Activated T-helper 2 cell treated with anti-CD3 and anti-CD28 coated beads, Interferon-gamma antibody, Interleukin-2, Interleukin-4, amounts not matched to agents 10 μg/mL and 5 μg/mL and 100 μg/mL, durations not matched to agents 14 hours and 24 hours and 36 hours (primary cell): ENCODE results near the gene BTN1A1. TPM values are rescaled to one million over a fixed set of nuclear protein-coding genes. Genes with fewer than 3 reads are reported as not detected.
"Not testable (repeated sequence)": the region's sequence is repeated elsewhere in the genome, so short reads cannot be mapped to it uniquely, and the experiment has no call there.

Experiments used
- DNase-seq: peaks from one replicate; pipeline ENCODE4 v3.0.0; 2021; ENCODE audit warnings: low spot score
- H3K27ac Mint-ChIP-seq: one replicate; pipeline ENCODE4 v1.8.0; 2021; ENCODE audit warnings: mixed read lengths
- H3K27me3 Mint-ChIP-seq: one replicate; pipeline ENCODE4 v1.8.0; 2021; ENCODE audit warnings: low read depth, mixed read lengths
- H3K36me3 Mint-ChIP-seq: one replicate; pipeline ENCODE4 v1.8.0; 2021; ENCODE audit warnings: low read depth, mixed read lengths
- H3K4me1 Mint-ChIP-seq: one replicate; pipeline ENCODE4 v1.8.0; 2021; ENCODE audit warnings: low read depth, mixed read lengths
- H3K4me3 Mint-ChIP-seq: one replicate; pipeline ENCODE4 v1.8.0; 2021; ENCODE audit warnings: low read depth, mild to moderate bottlenecking, moderate library complexity, mixed read lengths
- H3K9me3 Mint-ChIP-seq: one replicate; pipeline ENCODE4 v1.8.0; 2021; ENCODE audit warnings: mixed read lengths
- intact Hi-C: fragments of 100-400 bp; cut with micrococcal nuclease; formaldehyde crosslinking; loops from one replicate; pipeline ENCODE4 v1.15.1; 2023
- total RNA-seq: library from RNA; stranded (reverse); gene quantifications from 2 replicates; pipeline ENCODE4 v1.2.3, GENCODE V29; 2022

Gene BTN1A1
- total RNA-seq, 1 donor from 2014 or later: not detected

DNA sequence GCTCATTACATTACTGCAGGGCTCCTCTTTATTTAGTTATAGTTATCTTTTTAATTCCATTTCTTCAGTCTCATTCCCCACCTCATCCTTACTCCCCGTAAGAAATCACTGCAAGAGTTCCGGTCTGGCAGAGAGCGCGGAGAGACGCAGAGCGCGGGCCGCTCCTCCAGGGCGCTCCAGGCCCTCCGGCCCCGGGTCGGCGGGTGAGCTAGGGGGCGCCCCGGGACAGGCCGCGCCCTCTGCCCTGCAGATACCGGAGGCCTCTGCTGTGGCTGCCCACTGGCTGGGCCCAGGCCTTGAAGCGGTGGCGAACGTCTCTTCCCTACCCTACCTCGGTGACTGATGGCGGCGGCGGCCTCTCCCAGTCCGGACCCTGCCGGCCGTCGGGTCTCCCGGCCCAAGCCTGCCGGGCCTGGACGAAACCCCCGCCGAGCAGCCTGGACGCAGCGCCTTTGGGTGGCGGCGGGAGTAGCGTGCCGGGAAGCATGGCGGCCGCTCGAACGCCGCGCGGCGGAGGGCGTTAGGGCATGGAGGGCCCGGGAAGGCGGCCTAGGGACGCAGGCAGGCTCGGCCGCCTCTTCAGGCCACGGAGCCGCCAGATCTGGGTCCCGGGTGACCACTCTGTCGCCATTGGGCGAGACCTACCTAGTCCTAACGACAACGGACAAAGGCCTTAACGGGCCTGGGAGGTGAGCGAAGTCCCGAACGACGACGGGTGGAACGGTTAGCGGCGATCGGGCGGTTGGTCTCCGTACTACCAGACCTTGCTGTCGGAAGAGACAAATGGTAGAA lies 21.7 kb downstream of the BTN1A1 start:
- Mint-ChIP-seq H3K27ac (peak overlapping the region; percentile 89), H3K4me1 (peaks cover 39% of the 10 kb centered on the region)
- intact Hi-C loops: loop anchor here (1.0 to 5.0 kb wide), 5 partner anchors 11 to 47 kb away; no protein-coding TSS in a partner anchor

DNA sequence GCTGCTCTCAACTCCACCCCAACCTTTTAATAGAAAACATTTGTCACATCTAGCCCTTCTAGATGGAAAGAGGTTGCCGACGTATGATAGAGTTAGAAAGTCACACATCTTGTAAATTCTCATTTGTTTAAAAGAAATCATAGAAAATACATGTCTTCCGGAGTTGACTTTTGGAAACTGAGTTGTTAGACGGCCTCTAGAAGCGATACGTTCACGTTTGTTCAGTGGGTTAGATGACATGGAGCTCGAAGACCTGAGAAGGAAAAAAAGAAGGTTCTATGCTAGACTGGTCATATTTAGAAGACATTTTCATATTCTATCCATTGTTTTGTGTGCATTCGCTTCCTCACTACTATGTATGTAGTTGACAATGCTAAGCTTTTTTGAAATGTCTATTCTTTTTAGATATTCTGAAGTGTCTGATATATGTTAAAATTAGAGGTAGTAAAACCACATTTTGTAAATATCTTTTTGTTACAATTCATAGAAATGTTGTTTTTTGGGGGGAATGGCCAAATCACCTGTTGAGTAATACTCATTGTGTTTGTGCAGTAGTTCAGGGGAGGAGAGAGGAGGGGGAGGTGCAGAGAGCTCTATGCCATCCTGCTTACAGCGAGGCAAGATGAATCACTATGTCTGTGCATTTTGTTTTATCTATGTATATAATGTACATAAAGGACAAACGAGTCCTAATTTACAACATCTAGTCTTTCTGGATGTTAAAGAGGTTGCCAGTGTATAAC lies 22.6 kb downstream of the BTN1A1 start:
- H3K27ac Mint-ChIP-seq: peak overlapping the region; percentile 89

More for the DNA sequence above, 21.7 kb downstream of the BTN1A1 start:
- H3K36me3 Mint-ChIP-seq: peaks cover 4% of the 10 kb centered on the region
- H3K27me3 Mint-ChIP-seq: peaks cover 2% of the 10 kb centered on the region
- no peaks in the 10 kb centered on the region for H3K9me3 Mint-ChIP-seq
- peak; percentile 66 for DNase-seq
- H3K4me3 Mint-ChIP-seq: peak overlapping the region; percentile 82

DNA sequence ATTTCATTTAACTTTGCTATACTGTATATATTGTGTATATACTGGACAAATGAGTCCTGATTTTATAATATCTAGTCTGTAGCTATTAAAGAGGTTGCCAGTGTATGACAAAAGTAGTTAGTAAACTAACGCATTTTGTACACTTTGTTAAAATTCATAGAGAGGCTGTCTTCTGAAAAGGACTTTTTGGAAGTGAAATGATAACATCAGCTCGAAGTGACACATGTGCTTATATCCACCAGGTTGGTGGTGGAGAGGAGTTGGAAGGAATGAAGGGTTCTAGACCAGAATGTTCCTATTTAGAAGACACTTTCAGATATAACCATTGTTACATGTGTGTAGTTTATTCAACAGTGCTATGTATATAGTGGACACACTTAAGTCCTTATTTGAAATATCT lies 24.2 kb downstream of the BTN1A1 start:
- H3K4me3 Mint-ChIP-seq, H3K9me3 Mint-ChIP-seq, H3K36me3 Mint-ChIP-seq, H3K27ac Mint-ChIP-seq, DNase-seq, H3K27me3 Mint-ChIP-seq: not testable (repeated sequence)
- peaks cover 36% of the 10 kb centered on the region for H3K4me1 Mint-ChIP-seq
- intact Hi-C loops: loop anchor here (5.0 kb wide), 1 partner anchor 43 kb away; no protein-coding TSS in a partner anchor

More for the DNA sequence above, 22.6 kb downstream of the BTN1A1 start:
- H3K27me3 Mint-ChIP-seq, H3K9me3 Mint-ChIP-seq, H3K36me3 Mint-ChIP-seq, DNase-seq: not testable (repeated sequence)
- Mint-ChIP-seq H3K4me3 (peak overlapping the region; percentile 82), H3K4me1 (peaks cover 36% of the 10 kb centered on the region)
- intact Hi-C loops: loop anchor here (5.0 kb wide), 1 partner anchor 45 kb away; no protein-coding TSS in a partner anchor

DNA sequence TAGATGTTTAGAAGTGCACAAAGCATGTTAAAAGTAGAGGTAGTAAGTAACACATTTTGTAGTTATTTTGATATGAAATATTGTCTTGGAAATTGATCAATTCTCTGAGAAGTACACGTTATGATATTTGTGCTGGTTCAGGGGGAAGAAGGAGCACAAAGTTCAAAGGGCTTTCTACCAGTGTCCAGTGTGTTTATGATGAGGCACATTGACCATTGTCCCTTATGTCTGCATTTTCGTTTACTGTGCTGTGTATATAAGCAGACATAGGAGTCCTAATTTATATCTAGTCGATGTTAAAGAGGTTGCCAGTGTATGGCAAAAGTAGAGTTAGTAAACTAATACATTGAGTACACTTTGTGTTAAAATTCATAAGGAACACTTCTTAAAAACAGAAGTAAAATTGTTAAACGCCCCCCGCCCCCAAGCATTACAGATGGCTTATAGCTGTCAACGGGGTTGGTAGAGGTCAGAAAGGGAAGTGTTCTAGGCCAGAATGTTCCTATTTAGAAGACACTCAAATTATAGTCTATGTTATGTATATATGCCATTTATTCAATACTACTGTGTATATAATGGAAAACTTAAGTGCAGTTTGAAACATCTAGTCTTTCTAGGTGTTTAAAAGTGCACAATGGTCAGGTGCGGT lies 24.7 kb downstream of the BTN1A1 start:
- H3K27me3 Mint-ChIP-seq: peaks cover 2% of the 10 kb centered on the region
- no peak overlapping the region for H3K4me3 Mint-ChIP-seq
- intact Hi-C loops: loop anchor here (5.0 kb wide), 1 partner anchor 42 kb away; no protein-coding TSS in a partner anchor

DNA sequence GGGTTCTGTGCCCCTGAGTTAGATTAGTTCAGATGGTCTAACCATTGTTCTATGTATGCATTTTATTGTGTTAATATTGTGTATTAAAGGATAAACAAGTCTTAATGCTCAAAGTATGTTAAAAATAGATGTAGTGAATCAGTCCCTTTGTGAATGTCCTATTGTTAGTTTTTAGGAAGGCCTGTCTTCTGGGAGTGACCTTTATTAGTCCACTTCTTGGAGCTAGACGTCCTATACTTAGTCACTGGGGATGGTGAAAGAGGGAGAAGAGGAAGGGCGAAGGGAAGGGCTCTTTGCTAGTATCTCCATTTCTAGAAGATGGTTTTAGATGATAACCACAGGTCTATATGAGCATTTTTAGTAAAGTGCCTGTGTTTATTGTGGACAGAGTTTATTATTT lies 25.7 kb downstream of the BTN1A1 start:
- peaks cover 27% of the 10 kb centered on the region for H3K4me1 Mint-ChIP-seq
- DNase-seq: no peak
- H3K27me3 Mint-ChIP-seq: peaks cover 2% of the 10 kb centered on the region
- peaks cover 4% of the 10 kb centered on the region for H3K36me3 Mint-ChIP-seq
- H3K27ac Mint-ChIP-seq: no peak overlapping the region
- no peak overlapping the region for H3K4me3 Mint-ChIP-seq
- no peaks in the 10 kb centered on the region for H3K9me3 Mint-ChIP-seq
- intact Hi-C loops: no loop called here

More for the DNA sequence above, 24.7 kb downstream of the BTN1A1 start:
- peaks cover 4% of the 10 kb centered on the region for H3K36me3 Mint-ChIP-seq
- H3K27ac Mint-ChIP-seq: no peak overlapping the region
- H3K4me1 Mint-ChIP-seq: peaks cover 34% of the 10 kb centered on the region
- no peak for DNase-seq
- H3K9me3 Mint-ChIP-seq: no peaks in the 10 kb centered on the region

DNA sequence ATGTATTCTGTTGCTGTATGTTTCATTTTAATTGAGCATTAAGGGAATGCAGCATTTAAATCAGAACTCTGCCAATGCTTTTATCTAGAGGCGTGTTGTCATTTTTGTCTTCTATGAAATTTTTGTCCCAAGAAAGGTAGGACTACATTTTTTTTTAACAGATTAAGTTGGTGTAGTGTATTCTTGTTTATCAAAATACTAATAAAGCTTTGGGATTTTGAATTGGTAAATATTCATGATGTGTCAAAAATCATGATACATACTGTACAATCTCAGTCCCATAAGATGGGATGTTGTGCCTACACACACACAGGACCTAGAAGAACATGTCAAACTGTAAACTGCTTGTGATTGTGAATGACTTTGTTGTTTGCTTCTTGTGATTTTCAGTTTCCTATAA lies 26.8 kb downstream of the BTN1A1 start:
- intact Hi-C loops: no loop called here
- Mint-ChIP-seq H3K27ac (no peak overlapping the region), H3K27me3 (peaks cover 2% of the 10 kb centered on the region), H3K9me3 (no peaks in the 10 kb centered on the region), H3K4me1 (peaks cover 28% of the 10 kb centered on the region), H3K4me3 (no peak overlapping the region), H3K36me3 (peaks cover 4% of the 10 kb centered on the region)
- DNase-seq: no peak

DNA sequence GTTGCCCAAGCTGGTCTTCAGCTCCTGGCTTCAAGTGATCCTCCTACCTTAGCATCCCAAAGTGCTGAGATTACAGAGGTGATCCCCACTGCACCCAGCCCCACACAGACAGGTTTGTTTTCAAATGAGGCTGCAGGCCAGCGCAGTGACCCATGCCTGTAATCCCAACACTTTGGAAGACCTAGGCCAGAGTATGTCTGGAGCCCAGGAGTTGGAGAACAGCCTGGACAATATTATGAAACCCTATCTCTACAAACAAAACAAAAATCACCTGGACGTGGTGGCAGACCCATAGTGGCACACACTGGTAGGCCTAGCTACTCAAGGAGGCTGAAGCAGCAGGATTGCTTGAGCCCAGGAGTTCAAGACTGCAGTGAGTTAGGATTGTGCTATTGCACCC lies 30.1 kb downstream of the BTN1A1 start:
- no peak overlapping the region for H3K4me3 Mint-ChIP-seq
- H3K9me3 Mint-ChIP-seq: no peaks in the 10 kb centered on the region
- H3K36me3 Mint-ChIP-seq: no peaks in the 10 kb centered on the region
- H3K4me1 Mint-ChIP-seq: peaks cover 25% of the 10 kb centered on the region
- intact Hi-C loops: loop anchor here (5.0 to 10.0 kb wide), 2 partner anchors 73 to 945 kb away; partner anchors contain the start of genes BTN2A1 and ZNF184
- DNase-seq: no peak
- H3K27me3 Mint-ChIP-seq: peaks cover 2% of the 10 kb centered on the region
- H3K27ac Mint-ChIP-seq: no peak overlapping the region

DNA sequence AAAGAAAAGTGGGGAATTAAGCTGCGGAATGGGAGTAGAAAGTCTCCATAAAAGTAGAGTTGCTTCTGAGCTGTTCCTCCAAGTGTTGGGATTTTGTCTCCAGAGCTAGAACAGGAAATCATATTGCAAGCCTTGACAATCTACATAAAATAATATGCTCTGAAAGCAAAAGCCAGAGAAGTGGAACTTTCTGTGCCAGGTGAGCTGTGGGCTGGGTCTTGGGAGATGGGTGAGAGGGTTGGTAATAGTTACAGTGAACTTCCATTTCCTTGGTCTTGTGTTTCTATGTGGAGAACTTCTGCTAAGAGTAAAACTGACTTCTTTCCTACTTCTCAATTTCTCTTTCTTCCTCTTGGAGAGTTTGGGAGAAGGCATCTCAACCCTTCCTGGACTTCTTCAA lies 31.8 kb downstream of the BTN1A1 start:
- Mint-ChIP-seq H3K36me3 (no peaks in the 10 kb centered on the region), H3K4me1 (peaks cover 32% of the 10 kb centered on the region), H3K4me3 (peak overlapping the region; percentile 55), H3K27me3 (no peaks in the 10 kb centered on the region), H3K27ac (peak overlapping the region; percentile 94), H3K9me3 (no peaks in the 10 kb centered on the region)
- intact Hi-C loops: loop anchor here (1.0 to 10.0 kb wide), 4 partner anchors 11 to 943 kb away; partner anchors contain the start of genes BTN2A1 and ZNF184
- no peak for DNase-seq

DNA sequence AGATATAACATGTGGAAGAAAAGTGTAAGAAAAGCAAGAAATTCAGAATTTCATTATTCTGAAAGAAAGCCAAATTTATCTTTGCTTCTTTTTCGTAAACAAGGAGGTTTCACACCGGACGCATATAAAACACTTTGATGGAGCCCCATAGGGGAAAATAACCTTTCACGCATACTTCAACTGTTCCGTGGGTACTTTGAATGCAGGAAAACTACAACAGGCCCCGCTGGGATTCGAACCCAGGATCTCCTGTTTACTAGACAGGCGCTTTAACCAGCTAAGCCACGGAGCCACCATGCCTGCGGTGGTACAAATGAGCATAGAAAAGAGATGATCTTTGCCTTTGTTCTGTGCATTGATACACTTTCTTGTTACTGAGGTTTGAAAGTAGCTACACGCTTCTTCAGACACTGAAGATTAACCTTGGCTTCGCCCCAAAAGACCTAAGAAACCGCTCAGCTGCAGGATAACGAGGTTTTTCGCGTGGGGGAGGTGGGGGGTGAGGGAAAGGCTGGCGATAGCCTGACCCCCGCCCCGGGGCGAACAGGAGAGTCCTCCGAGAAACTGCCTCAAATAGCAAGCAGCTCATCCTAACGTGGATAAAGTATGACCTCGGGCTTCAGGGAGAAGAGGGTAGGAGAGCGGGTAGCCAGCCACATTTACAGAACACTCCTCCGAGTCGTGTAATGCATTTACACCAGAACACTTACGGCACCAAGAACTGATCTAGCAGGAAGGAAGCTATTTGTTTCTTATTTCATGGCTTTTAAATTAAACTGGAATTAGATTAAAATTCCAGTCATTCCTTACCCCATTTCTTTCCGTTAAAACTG lies 32.8 kb downstream of the BTN1A1 start:
- H3K36me3 Mint-ChIP-seq: no peaks in the 10 kb centered on the region
- DNase-seq: peak; percentile 86
- peak overlapping the region; percentile 95 for H3K4me3 Mint-ChIP-seq
- intact Hi-C loops: loop anchor here (1.0 to 10.0 kb wide), 4 partner anchors 12 to 942 kb away; partner anchors contain the start of genes BTN2A1 and ZNF184
- no peaks in the 10 kb centered on the region for H3K27me3 Mint-ChIP-seq
- H3K9me3 Mint-ChIP-seq: no peaks in the 10 kb centered on the region
- peak overlapping the region; percentile 94 for H3K27ac Mint-ChIP-seq
- H3K4me1 Mint-ChIP-seq: peaks cover 35% of the 10 kb centered on the region

DNA sequence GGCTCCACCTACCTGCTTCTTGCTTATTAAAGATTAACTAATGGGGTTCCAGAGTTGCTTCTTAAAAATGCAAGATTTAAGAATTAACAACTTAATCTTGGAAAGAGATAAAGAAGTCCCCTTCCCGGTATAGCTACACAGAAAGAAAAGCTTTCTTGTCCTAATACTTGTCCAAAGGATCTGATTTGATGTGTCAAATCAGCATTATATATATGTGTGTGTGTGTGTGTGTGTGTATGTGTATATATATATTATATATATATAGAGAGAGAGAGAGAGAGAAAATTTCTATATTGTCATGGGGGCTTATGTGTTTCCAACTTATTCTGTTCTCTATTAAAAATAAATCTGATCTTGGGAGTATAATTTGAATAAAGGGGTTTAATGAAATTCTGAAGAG lies 33.4 kb downstream of the BTN1A1 start:
- no peaks in the 10 kb centered on the region for H3K27me3 Mint-ChIP-seq

DNA sequence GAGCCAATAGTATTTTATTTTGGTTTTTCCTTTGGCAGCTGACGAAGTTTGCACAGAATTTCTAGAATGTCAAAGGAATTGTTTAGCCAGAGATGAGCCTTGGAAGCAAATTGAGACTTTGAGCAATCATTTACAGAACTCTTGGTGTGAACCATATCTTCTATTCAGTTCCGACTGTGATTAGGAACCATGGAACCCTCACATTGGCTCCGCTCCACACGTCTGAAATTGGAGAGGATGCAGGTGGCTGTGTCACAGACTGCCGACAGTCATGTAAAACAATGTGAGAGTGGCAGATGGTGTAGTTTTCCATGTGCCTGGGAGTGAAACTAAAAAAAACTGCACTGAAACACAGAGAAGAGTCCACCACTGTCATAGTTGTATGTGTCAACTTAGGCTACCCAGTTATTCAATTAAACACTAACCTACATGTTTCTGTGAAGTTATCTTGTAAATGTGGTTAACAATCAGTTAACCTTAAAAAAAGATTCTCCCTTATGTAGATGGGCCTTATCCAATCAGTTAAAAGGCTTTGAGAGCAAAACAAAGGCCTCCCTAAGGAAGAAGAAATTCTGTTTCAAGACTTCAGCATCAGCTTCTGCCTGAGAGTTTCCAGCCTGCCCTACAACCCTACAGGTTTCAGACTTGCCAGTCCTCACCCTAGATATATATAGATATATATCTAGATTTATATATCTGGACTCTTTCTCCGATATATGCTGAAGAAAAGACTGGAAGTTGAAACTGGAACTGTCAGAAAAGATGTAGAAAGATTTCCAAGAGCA lies 34.8 kb downstream of the BTN1A1 start:
- H3K27ac Mint-ChIP-seq: no peak overlapping the region
- H3K9me3 Mint-ChIP-seq: no peaks in the 10 kb centered on the region
- peaks cover 9% of the 10 kb centered on the region for H3K36me3 Mint-ChIP-seq
- no peak for DNase-seq
- intact Hi-C loops: loop anchor here (5.0 to 10.0 kb wide), 4 partner anchors 78 to 940 kb away; partner anchors contain the start of genes BTN2A1, BTN3A1 and ZNF184
- H3K27me3 Mint-ChIP-seq: no peaks in the 10 kb centered on the region
- H3K4me3 Mint-ChIP-seq: no peak overlapping the region
- H3K4me1 Mint-ChIP-seq: peaks cover 40% of the 10 kb centered on the region

More for the DNA sequence above, 33.4 kb downstream of the BTN1A1 start:
- Mint-ChIP-seq H3K27ac (peak overlapping the region; percentile 94), H3K36me3 (no peaks in the 10 kb centered on the region), H3K4me3 (peak overlapping the region; percentile 95), H3K4me1 (peaks cover 35% of the 10 kb centered on the region), H3K9me3 (no peaks in the 10 kb centered on the region)
- intact Hi-C loops: loop anchor here (5.0 to 10.0 kb wide), 2 partner anchors 76 to 941 kb away; partner anchors contain the start of genes BTN2A1 and ZNF184
- DNase-seq: no peak
